ENCODE data around the gene NXF1.
A peak's percentile ranks its signal among the peaks of the same experiment; 100 is the strongest.
"Not testable (repeated sequence)": the region's sequence is repeated elsewhere in the genome, so short reads cannot be mapped to it uniquely, and the experiment has no call there.

Gene NXF1

GRCh38 chr11:62805076-62805892 lies at the start of gene NXF1:
TSS of gene NXF1 (minus strand) at chr11:62805440. CDS start at chr11:62805356, 84 bp downstream.
- peak; percentile 92 to 96 for DNase-seq (ENCODE audit: low read depth in 1 of 2, low spot score in 1 of 2)

DNA sequence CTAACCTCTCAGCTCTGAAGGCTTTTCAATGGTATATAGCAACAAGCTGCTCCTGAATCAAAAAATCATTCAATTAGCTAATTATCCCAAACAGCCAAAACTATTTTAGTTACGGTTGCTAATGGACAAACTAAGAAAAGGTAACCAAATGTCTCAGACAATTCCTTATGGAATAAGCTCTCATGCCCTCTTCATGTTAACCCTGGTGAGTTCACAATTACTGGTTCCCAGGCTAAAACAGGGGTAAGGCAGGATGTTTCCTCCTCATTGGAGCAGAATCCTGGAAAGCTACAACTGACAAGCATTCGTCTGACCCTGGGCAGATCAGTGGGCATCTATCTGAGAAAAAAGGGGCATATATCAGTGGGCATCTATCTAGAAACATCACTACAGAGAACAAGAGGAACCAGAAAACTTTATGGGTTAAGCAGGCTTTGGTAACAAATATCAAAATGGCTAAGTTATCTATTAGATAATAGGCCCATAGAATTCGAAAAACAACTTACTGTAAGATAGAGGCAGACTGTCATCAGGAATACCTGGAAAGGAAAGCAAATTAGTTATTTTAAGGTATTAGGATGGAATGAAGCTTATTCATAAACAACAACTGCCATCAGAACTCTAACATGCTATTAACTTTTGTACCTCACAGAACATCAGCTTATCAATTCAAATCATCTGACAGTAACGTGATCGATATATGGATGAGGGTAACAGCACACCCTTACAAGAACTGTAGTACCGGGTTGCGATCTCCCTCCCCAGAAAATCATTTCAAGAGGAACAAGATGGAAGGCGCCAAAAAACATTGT lies 49.0 kb upstream of the NXF1 start:
- no peak for DNase-seq (ENCODE audit: low read depth in 1 of 2, low spot score in 1 of 2)

GRCh38 chr11:62853279-62853965 lies 48.2 kb upstream of the NXF1 start:
- no peak for DNase-seq (ENCODE audit: low read depth in 1 of 2, low spot score in 1 of 2)

DNA sequence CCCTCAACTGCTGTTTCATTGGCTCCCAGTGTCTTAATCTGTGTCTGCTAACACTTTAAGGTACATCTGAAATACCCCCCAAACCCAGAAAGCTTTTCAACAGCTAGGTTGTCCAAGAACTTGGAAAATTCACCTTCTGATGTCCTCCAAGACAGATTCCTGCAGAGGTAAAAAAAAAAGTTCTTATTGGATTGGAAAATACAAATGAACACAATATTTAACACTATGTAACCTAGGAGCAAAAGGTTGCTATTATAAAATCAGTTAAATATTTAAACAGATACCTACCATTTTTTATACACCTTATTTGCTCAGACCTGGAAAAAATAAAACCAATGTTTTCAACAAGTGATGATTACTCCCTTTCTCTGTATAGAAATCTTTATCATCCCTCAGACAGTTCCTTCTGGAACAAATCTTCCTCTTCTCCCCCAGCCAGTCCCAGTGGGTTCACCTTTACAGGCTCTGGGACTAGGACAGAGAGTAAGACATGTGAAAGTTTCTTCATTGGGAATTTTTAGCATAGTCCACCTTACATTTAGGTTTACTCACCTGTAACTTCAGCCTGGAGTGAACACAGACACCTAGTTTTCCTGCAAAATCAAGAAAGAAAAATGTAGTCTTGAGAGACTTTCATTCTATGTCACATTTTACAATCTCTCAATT lies 47.4 kb upstream of the NXF1 start:
- DNase-seq (ENCODE audit: low read depth in 1 of 2, low spot score in 1 of 2) = no peak

DNA sequence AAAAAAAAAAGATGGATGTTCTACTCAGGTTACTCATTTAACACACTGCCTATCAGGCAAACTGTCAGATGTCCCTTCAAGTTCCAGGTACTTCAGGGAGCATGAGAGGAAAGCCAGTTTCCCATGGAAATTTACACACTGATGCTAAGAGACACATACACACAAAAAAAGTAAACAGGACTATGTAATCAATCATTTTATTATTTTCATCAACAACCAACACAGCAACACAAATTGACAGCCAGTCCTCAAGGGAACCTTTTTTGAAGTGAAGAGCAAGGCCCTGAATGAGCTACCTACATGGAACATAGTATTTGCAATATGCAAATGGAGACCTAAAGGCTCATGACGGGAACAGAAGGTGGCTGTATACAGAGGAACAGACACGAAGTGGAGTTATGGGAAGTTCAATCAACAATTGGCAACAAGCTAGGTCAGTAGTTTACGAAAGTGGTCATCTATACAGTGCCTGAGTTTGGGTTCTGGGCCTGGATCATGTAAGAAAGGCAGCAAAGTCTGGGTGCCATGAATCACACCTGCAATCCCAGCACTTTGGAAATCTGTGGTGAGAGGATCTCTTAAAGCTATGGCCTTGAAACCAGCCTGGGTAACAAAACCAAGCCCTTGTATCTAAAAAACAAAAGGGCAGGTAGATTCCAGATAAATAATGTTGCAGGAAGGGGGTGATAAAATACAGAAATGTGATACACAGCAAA lies 46.7 kb upstream of the NXF1 start:
- DNase-seq (ENCODE audit: low read depth in 1 of 2, low spot score in 1 of 2) = no peak

GRCh38 chr11:62850911-62851806 lies 45.9 kb upstream of the NXF1 start:
- DNase-seq (ENCODE audit: low read depth in 1 of 2, low spot score in 1 of 2) = no peak

GRCh38 chr11:62847767-62848314 lies 42.6 kb upstream of the NXF1 start:
- no peak for DNase-seq (ENCODE audit: low read depth in 1 of 2, low spot score in 1 of 2)

GRCh38 chr11:62846177-62846576 lies 40.9 kb upstream of the NXF1 start:
- no peak for DNase-seq (ENCODE audit: low read depth in 1 of 2, low spot score in 1 of 2)

DNA sequence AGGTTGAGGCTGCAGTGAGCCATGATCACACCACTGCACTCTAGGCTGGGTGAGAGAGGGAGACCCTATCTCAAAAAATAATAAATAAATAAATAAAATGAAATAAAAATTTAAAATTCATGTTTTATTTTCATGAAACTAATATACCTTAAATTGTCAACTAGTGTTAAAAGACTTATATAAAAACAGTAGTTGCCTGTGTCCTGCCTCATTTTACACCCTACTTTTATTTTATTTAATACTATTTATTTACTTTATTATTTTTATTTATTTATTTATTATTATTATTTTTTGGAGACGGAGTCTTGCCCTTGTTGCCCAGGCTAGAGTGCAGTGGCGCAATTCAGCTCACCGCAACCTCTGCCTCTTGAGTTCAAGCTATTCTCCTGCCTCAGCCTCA lies 38.9 kb upstream of the NXF1 start:
- DNase-seq (ENCODE audit: low read depth in 1 of 2, low spot score in 1 of 2) = no peak

- no peak for DNase-seq (ENCODE audit: low read depth in 1 of 2, low spot score in 1 of 2)
Measured at GRCh38 chr11:62843466-62843865, 38.2 kb upstream of the NXF1 start.

- DNase-seq (ENCODE audit: low read depth in 1 of 2, low spot score in 1 of 2) = not testable (repeated sequence)
Measured at GRCh38 chr11:62842891-62843290, 37.7 kb upstream of the NXF1 start.

DNA sequence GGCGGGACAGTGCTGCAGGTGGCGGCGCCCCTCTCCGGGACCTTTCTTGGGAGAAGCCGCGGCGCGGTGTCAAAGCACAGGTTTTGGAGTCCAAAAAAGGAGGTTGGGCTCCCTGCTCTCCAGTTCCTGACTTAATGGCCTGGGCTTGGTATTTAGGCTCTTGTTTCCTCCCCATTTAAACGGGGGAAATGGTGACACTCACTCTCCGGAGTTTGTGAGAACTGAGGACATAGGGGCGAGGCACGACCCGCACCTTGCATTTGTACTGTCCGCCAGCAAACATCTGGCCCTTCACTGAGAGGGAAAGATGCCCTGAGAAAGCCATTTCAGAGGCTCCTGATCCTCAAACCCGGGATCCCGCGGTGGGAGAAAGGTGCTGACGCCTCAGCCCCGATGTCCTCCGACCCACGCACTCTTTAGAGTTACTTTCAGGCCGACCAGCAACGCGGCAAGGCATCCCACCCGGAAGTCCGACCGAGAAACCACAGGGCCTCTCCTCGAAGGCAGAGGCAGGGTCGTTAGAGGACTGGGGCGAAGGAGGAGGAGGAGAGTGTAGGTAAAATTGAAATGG lies 37.0 kb upstream of the NXF1 start:
- peak in 1 of 2 donors; percentile 30 for DNase-seq (ENCODE audit: low read depth in 1 of 2, low spot score in 1 of 2)

- peak; percentile 89 to 90 for DNase-seq (ENCODE audit: low read depth in 1 of 2, low spot score in 1 of 2)
Measured at GRCh38 chr11:62841361-62842170, 36.3 kb upstream of the NXF1 start.

DNA sequence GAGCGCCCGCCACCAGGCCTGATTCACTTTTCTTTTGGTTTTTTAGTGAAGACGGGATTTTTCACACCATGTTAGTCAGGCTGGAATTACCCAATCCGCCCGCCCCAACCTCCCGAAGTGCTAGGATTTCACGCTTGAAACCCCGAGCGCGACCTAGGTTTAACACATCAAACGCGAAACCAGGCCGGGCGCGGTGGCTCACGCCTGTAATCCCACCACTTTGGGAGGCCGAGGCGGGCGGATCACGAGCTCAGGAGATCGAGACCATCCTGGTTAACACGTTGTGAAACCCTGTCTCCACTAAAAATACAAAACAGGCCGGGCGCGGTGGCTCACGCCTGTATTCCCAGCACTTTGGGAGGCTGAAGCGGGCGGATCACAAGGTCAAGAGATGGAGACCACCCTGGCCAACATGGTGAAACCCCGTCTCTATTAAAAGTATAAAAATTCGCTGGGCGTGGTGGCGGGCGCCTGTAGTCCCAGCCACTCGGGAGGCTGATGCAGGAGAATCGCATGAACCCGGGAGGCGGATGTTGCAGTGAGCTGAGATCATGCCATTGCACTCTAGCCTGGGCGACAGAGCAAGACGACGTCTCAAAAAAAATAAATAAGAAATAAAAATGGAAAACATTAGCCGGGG lies 35.6 kb upstream of the NXF1 start:
- peak; percentile 69 to 88 for DNase-seq (ENCODE audit: low read depth in 1 of 2, low spot score in 1 of 2)

- DNase-seq (ENCODE audit: low read depth in 1 of 2, low spot score in 1 of 2) = peak; percentile 74 to 90
Measured at GRCh38 chr11:62839050-62839945, 34.1 kb upstream of the NXF1 start, which contains the start of gene WDR74. TSS of gene WDR74 (minus strand) at chr11:62839590. CDS start at chr11:62839570, 20 bp downstream.

DNA sequence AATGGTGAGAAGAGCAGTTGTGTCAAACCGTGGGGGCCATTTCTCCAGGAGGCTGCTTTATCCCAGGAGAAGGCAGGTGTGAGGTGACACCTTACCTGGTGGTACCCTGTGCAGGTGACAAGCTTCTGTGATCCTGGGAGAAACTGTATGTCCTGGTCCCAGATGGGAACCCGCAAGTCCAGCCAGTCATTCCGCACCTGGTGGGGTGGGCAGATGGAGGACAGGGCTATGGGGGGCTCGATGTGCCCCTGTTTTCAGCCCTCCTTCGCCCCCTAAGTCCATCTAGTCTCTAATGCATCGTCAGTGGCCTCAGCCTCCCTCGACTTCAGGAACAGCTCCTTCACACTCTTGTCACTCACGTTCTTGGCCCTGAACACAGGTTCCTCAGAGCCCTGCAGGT lies 30.1 kb upstream of the NXF1 start:
- DNase-seq (ENCODE audit: low read depth in 1 of 2, low spot score in 1 of 2) = no peak
